IPS DF 6.9 (cell line): ENCODE data around the gene MINAR2.

Source experiments
- DNase-seq: peaks from one replicate; pipeline ENCODE4 v3.0.0-alpha.2; 2013; ENCODE audit warnings: low read depth, low spot score
- H3K27ac ChIP-seq: one replicate; pipeline ENCODE4 v1.5.1; 2013; ENCODE audit warnings: low read length, control low read depth
- H3K27me3 ChIP-seq: 2 replicates; pipeline ENCODE4 v1.6.1; 2013; ENCODE audit warnings: mild to moderate bottlenecking, low read length; ENCODE audit not compliant: control insufficient read depth, insufficient read depth
- H3K36me3 ChIP-seq: 2 replicates; pipeline ENCODE4 v1.6.1; 2013; ENCODE audit warnings: low read length; ENCODE audit not compliant: control insufficient read depth, insufficient read depth
- H3K4me1 ChIP-seq: 2 replicates; pipeline ENCODE4 v1.6.1; 2013; ENCODE audit warnings: low read length; ENCODE audit not compliant: control insufficient read depth, insufficient read depth
- H3K4me3 ChIP-seq: 2 replicates; pipeline ENCODE4 v1.5.1; 2013; ENCODE audit warnings: mild to moderate bottlenecking, low read length
- H3K9me3 ChIP-seq: 2 replicates; pipeline ENCODE4 v1.6.1; 2013; ENCODE audit warnings: low read length, inconsistent platforms; ENCODE audit not compliant: control insufficient read depth, insufficient read depth
- WGBS: extraction: QIAGEN DNeasy Blood & Tissue Kit; methylation state at CpG from one replicate; pipeline ENCODE4 v1.1.7; 2013; ENCODE audit warnings: mixed read lengths, missing lambda C conversion rate; ENCODE audit not compliant: insufficient read length, insufficient coverage; 5-methylcytosine and 5-hydroxymethylcytosine counted together

MINAR2 gene

DNA sequence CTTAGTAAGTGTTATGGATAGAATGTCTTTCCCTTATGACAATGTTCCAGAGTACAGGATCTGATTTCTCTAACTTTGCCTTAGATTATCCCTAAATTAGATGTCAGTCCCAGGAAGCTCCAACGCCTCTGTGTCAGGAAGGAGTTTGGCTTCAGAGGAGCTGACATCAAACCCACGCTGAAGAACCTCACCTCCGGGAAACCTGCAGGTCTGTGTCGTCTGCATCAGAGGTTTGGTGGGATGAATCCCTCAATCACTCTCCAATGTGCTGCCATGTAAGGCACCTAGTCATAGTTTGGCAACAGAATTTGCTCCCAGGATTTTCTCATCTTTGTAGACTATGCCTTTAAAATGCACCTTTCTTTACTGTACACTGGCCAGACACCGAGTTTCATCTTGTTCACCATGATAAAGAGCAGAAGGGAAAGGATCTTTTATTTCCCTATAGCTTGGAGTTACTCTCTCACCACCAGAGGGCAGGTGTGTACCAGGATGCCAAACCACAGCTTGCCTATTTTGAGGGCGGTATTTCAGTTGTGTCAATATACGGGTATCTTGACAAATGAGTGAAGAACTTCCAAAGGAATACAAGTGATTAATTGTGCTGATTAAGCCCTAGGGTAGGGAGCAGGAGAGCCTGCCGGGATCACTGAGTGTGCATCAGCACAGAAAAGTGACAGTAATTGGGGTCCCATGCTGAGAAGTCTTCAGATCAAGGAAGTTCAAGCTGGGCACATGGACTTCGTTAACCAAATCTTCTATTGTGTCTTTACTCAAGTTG is 23.4 kb downstream of the MINAR2 start:
- Histone ChIP-seq H3K4me3 (no peak overlapping the region), H3K27ac (no peak overlapping the region), H3K36me3 (no peaks in the 10 kb centered on the region), H3K9me3 (no peaks in the 10 kb centered on the region), H3K27me3 (no peaks in the 10 kb centered on the region), H3K4me1 (no peaks in the 10 kb centered on the region; the same call in 1 of the 2 replicates)
- DNase-seq: peak; percentile 33
- no CpG with 5 or more reads among the region's 9 CpGs for WGBS

DNA sequence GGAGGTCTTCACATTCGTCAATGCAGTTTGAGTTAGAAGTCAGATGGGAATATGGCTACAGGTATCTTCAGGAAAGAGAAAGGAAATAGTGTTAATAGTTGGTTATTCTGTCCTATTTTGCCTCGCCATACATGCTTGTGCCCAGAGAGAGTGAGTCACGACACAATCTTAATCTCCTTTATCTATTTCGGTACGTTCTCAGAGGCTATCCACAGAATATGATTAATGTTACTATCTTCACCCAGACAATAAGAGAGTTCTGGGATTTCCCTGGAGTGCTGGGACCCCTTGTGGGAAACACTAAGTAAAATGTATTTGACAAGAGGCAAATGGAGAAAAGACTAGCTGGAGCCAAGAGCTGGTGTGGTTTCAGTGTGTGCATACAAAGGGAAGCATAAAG is 25.5 kb downstream of the MINAR2 start:
- H3K27ac ChIP-seq: no peak overlapping the region
- H3K27me3 ChIP-seq: no peaks in the 10 kb centered on the region
- no peaks in the 10 kb centered on the region for H3K9me3 ChIP-seq
- no peak for DNase-seq
- no peaks in the 10 kb centered on the region for H3K36me3 ChIP-seq
- no CpG with 5 or more reads among the region's 5 CpGs for WGBS
- H3K4me3 ChIP-seq: no peak overlapping the region
- H3K4me1 ChIP-seq: no peaks in the 10 kb centered on the region

DNA sequence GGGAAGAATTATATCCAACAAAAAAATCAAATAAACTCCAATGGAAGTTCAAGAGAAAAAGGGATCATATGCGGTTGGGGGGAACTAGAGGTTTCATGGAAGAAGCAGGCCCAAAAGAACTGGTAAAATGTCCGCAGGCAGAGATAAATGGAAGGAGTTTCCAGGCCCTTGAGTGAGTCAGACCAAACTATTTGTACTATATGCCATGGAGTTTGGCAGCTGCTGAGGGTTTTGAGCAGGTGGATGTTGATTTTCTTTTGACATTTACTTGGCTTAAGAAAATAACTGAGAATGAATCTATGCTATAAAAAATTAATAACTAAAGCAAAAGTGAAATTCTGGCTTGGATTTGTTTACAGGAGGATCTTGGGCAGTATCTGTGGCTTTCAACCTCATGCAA is 33.7 kb downstream of the MINAR2 start:
- H3K4me1 ChIP-seq: no peaks in the 10 kb centered on the region
- H3K27ac ChIP-seq: no peak overlapping the region
- H3K36me3 ChIP-seq: no peaks in the 10 kb centered on the region
- no CpG with 5 or more reads among the region's 2 CpGs for WGBS
- DNase-seq: no peak
- no peak overlapping the region for H3K4me3 ChIP-seq
- no peaks in the 10 kb centered on the region for H3K9me3 ChIP-seq
- no peaks in the 10 kb centered on the region for H3K27me3 ChIP-seq

DNA sequence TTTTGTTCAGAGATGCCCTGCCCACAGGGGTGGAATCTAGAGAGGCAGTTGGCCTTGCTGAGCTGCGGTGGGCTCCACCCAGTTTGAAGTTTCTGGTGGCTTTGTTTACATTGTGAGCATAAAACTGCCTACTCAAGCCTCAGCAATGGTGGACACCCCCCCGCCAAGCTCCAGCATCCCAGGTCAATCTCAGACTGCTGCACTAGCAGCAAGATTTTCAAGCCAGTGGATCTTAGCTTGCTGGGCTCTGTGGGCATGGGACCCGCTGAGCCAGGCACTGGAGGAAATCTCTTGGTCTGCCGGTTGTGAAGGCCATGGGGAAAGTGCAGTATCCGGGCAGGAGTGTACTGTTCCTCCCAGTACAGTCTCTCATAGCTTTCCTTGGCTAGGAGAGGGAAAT is 55.5 kb downstream of the MINAR2 start:
- H3K27ac ChIP-seq: no peak overlapping the region
- no peak for DNase-seq
- H3K27me3 ChIP-seq: no peaks in the 10 kb centered on the region
- H3K9me3 ChIP-seq: no peaks in the 10 kb centered on the region
- no peak overlapping the region for H3K4me3 ChIP-seq
- H3K36me3 ChIP-seq: no peaks in the 10 kb centered on the region
- no peaks in the 10 kb centered on the region for H3K4me1 ChIP-seq
- WGBS: no CpG with 5 or more reads among the region's 5 CpGs

DNA sequence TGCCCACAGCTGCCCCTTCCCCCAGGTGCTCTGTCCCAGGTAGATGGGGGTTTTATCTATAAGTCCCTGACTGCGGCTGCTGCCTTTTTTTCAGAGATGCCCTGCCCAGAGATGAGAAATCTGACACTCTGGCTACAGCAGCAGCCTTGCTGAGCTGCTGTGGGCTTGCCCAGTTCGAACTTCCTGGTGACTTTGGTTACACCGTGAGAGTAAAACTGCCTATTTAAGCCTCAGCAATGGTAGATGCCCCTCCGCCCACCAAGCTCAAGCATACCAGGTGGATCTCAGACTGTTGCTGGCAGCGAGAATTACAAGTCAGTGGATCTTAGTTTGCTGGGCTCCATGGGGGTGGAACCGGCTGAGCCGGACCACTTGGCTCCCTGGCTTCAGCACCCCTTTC is 56.8 kb downstream of the MINAR2 start:
- Histone ChIP-seq H3K4me3 (no peak overlapping the region), H3K9me3 (no peaks in the 10 kb centered on the region), H3K27me3 (no peaks in the 10 kb centered on the region), H3K4me1 (no peaks in the 10 kb centered on the region), H3K27ac (no peak overlapping the region), H3K36me3 (no peaks in the 10 kb centered on the region)
- DNase-seq: peak; percentile 11
- no CpG with 5 or more reads among the region's 7 CpGs for WGBS

DNA sequence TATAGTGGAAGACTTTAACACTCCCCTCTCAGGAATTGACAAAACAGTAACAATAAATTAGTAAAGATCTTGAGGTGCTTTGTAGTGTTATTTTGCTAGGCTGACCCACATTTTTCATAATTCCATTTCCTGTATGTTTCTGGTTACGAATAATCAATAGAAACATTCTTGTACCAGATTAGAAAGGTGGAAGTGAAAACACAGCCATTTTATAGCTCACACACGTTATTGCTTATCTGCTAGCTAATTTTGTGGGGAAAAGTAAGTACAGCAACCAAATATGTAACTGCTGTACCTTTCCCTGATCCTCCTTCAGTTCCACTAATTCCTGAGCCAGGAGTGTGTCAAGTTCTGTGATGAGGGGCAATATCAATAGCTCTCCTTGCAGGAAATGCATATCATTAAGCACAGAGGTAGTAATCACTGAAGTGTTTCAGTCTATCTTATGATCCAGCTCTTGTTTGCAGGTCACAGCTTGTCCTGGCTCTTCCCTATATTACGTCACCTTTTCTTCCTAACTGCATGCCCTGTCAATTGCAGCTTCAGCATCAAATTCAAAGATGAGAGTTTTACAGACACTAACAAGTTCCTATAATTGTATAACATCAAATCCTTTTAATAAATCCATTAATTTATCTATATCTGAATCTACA is 59.4 kb downstream of the MINAR2 start:
- Histone ChIP-seq H3K36me3 (no peaks in the 10 kb centered on the region), H3K9me3 (no peaks in the 10 kb centered on the region), H3K27me3 (no peaks in the 10 kb centered on the region), H3K4me3 (no peak overlapping the region), H3K27ac (no peak overlapping the region), H3K4me1 (no peaks in the 10 kb centered on the region)
- WGBS: no CpG with 5 or more reads among the region's 3 CpGs
- DNase-seq: no peak
